MM.1S (cell line): Measurements from ENCODE around the gene KCNG2.

Experiments used
- DNase-seq: peaks from one replicate; pipeline ENCODE4 v3.0.0-alpha.2; 2015
- H2AFZ ChIP-seq: fragments of 300-600 bp; sonication (generic); 2 replicates; pipeline ENCODE4 v1.6.0; 2016; ENCODE audit warnings: antibody characterized with exemption, low read length
- H3F3A ChIP-seq: fragments of 300-600 bp; sonication (generic); 2 replicates; pipeline ENCODE4 v1.6.1; 2016; ENCODE audit warnings: mild to moderate bottlenecking, antibody characterized with exemption, low read length, moderate library complexity, mixed read lengths; ENCODE audit not compliant: insufficient read depth
- H3K27ac ChIP-seq: fragments of 300-600 bp; sonication (generic); 2 replicates; pipeline ENCODE4 v1.5.1; 2016; ENCODE audit warnings: mild to moderate bottlenecking, low read length
- H3K27me3 ChIP-seq: fragments of 300-600 bp; sonication (generic); replicated peaks from 2 replicates; pipeline ENCODE4 v1.6.0; 2016; ENCODE audit warnings: low read length; ENCODE audit not compliant: insufficient read depth
- H3K36me3 ChIP-seq: fragments of 300-600 bp; sonication (generic); replicated peaks from 2 replicates; pipeline ENCODE4 v1.6.1; 2016; ENCODE audit warnings: mild to moderate bottlenecking, low read length, mixed read lengths; ENCODE audit not compliant: insufficient read depth
- H3K4me1 ChIP-seq: fragments of 300-600 bp; sonication (generic); 2 replicates; pipeline ENCODE4 v1.6.1; 2016; ENCODE audit warnings: low read length, mixed read lengths
- H3K4me2 ChIP-seq: fragments of 300-600 bp; sonication (generic); 2 replicates; pipeline ENCODE4 v1.6.0; 2016; ENCODE audit warnings: low read depth, low read length
- H3K4me3 ChIP-seq: fragments of 300-600 bp; sonication (generic); 2 replicates; pipeline ENCODE4 v1.5.1; 2016; ENCODE audit warnings: low read length, mixed read lengths
- H3K79me2 ChIP-seq: fragments of 300-600 bp; sonication (generic); 2 replicates; pipeline ENCODE4 v1.6.1; 2016; ENCODE audit warnings: mixed run types, low read length, mixed read lengths
- H3K9ac ChIP-seq: fragments of 300-600 bp; sonication (generic); 2 replicates; pipeline ENCODE4 v1.6.1; 2016; ENCODE audit warnings: low read length, mixed read lengths
- H3K9me2 ChIP-seq: fragments of 300-600 bp; sonication (generic); replicated peaks from 2 replicates; pipeline ENCODE4 v1.6.1; 2016; ENCODE audit warnings: mild to moderate bottlenecking, low read length, mixed read lengths; ENCODE audit not compliant: insufficient read depth
- H3K9me3 ChIP-seq: fragments of 300-600 bp; sonication (generic); replicated peaks from 2 replicates; pipeline ENCODE4 v1.6.1; 2016; ENCODE audit warnings: mild to moderate bottlenecking, low read length, mixed read lengths; ENCODE audit not compliant: insufficient read depth
- H4K20me1 ChIP-seq: fragments of 300-600 bp; sonication (generic); 2 replicates; pipeline ENCODE4 v1.6.1; 2016; ENCODE audit warnings: mild to moderate bottlenecking, low read length, moderate library complexity, mixed read lengths; ENCODE audit not compliant: insufficient read depth
- EZH2 ChIP-seq: fragments of 300-600 bp; sonication (generic); optimal IDR thresholded peaks from 2 replicates; pipeline ENCODE3; 2017; ENCODE audit warnings: low read depth, mild to moderate bottlenecking, antibody characterized with exemption, low read length, mixed read lengths
- EZH2phosphoT487 ChIP-seq: fragments of 300-600 bp; sonication (generic); IDR thresholded peaks from 2 replicates; pipeline ENCODE4 v1.6.1; 2018; ENCODE audit warnings: antibody characterized with exemption, low read length
- TF ChIP-seq, protein P1 (sequence below): fragments of 300-600 bp; sonication (generic); IDR thresholded peaks from 2 replicates; pipeline ENCODE4 v1.5.1; 2016; ENCODE audit warnings: antibody characterized with exemption, low read length, mixed read lengths

KCNG2 gene

DNA sequence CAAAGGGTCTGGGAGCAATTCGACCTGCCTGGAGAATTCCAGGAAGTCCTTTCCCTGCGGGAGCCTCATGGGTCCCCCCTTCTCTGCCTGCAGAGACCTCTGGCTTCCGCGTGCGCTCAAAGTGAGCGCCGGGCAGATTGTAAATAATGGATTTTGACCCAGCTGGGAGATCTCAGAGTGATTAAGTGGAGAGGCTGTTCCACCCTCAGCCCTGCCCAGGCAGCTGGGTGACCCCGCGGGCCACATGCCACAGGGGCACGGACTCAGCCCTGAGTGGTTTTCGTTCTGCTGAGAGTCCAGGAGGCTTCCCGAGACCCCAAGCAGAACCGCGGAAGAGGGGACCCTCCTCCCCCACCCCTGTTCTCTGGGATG, 1.2 kb downstream of the KCNG2 start:
- no peaks in the 10 kb centered on the region for H3K4me1 ChIP-seq
- no peaks in the 10 kb centered on the region for H3K9me3 ChIP-seq
- H3K9me2 ChIP-seq: no peaks in the 10 kb centered on the region
- DNase-seq: no peak
- H3K36me3 ChIP-seq: no peaks in the 10 kb centered on the region
- H3K79me2 ChIP-seq: no peaks in the 10 kb centered on the region
- H3F3A ChIP-seq: no peaks in the 10 kb centered on the region
- no peak for TF ChIP-seq EZH2
- no peak for TF ChIP-seq EZH2phosphoT487
- H3K27me3 ChIP-seq: no peaks in the 10 kb centered on the region
- no peak overlapping the region for H3K27ac ChIP-seq
- H4K20me1 ChIP-seq: no peaks in the 10 kb centered on the region
- H2AFZ ChIP-seq: no peak overlapping the region
- H3K4me3 ChIP-seq: no peak overlapping the region
- H3K4me2 ChIP-seq: no peak overlapping the region
- H3K9ac ChIP-seq: no peak overlapping the region

DNA sequence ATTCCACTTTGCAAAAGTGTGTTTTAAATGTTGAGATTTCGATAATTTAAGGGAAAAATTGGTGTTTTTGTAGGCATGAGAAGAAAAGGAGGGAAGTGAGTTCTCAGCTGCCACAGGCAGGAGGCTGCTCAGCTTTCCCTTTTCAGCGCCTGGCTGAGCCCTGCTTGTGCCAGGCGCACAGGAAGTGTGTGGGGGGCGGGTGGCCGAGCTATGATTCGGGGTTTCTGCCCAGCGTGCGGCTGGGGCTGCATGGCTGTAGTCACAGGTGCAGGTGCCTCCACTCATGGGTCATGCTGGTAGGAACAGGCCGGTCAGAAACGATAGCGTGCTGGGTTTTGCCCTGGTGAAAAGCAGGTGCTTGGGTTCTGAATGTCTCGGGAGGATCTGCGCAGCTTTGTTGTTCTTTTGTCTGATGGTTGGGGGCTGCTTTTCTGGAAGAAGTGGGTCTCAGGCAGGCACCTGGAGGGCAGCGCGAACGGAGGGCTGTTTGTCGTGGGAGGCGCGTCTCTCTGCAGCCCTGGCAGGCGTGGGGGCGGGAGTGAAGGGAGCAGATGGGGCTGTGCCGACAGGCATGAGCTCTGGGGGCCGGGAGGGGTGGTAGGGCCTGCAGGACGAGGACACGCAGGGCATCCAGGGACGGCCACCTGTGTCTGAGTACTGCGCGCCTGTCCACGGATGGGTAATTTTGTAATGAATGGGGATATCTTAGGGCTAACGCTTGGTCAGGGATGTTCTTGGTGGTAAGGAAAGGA, 2.1 kb downstream of the KCNG2 start:
- TF ChIP-seq, protein P1, sequence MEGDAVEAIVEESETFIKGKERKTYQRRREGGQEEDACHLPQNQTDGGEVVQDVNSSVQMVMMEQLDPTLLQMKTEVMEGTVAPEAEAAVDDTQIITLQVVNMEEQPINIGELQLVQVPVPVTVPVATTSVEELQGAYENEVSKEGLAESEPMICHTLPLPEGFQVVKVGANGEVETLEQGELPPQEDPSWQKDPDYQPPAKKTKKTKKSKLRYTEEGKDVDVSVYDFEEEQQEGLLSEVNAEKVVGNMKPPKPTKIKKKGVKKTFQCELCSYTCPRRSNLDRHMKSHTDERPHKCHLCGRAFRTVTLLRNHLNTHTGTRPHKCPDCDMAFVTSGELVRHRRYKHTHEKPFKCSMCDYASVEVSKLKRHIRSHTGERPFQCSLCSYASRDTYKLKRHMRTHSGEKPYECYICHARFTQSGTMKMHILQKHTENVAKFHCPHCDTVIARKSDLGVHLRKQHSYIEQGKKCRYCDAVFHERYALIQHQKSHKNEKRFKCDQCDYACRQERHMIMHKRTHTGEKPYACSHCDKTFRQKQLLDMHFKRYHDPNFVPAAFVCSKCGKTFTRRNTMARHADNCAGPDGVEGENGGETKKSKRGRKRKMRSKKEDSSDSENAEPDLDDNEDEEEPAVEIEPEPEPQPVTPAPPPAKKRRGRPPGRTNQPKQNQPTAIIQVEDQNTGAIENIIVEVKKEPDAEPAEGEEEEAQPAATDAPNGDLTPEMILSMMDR: no peak
- no peak for TF ChIP-seq EZH2
- no peak for TF ChIP-seq EZH2phosphoT487

DNA sequence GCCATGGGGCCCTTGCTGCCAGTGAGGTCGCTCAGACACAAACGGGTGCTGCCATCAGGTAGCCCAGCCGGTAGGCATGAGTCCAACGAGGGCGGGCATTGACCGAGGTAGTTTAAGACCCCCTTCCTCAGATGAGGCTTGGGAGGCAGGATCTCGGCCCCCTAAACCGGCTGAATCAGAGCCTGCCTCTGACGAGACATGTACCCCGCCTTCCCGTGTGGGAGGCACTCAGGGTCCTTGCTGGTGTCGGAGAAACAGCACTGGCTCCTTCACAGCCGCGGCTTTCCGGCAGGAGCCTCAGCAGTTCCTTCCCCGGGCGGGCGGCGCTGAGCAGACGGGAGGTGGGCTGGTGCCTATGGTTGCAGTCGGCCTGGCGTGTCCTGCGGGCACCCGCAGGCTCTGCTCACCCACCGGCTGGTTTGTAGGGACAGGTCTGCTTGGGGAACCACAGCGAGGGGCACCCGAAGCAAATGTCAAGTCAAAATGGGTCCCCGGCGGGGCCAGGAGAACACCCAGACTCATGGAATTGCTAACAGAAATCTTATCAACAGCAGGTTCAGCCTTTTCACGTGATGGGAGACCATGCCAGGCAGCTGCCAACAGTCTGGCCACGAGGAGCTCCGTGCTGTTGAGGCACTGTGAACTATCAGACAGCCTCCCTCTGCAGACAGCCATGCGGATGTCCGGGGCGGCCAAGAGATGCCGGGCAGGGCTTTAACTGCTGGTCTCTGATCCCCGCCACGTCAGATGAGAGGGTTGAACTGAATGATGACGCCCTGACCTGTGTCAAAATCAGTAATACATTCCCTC, 2.8 kb downstream of the KCNG2 start:
- Histone ChIP-seq H3K79me2 (no peaks in the 10 kb centered on the region), H3K27ac (no peak overlapping the region), H3K4me3 (no peak overlapping the region), H2AFZ (no peak overlapping the region), H4K20me1 (no peaks in the 10 kb centered on the region), H3K27me3 (no peaks in the 10 kb centered on the region), H3K36me3 (no peaks in the 10 kb centered on the region), H3K4me1 (no peaks in the 10 kb centered on the region), H3K4me2 (no peak overlapping the region), H3K9ac (no peak overlapping the region), H3F3A (no peaks in the 10 kb centered on the region), H3K9me3 (no peaks in the 10 kb centered on the region), H3K9me2 (no peaks in the 10 kb centered on the region)
- TF ChIP-seq, protein P1: no peak
- TF ChIP-seq EZH2phosphoT487 (no peak), EZH2 (no peak)
- no peak for DNase-seq

More for the DNA sequence above, 2.1 kb downstream of the KCNG2 start:
- H3K9me3 ChIP-seq: no peaks in the 10 kb centered on the region
- H3K27ac ChIP-seq: no peak overlapping the region
- no peak for DNase-seq
- no peak overlapping the region for H2AFZ ChIP-seq
- no peaks in the 10 kb centered on the region for H3F3A ChIP-seq
- no peak overlapping the region for H3K9ac ChIP-seq
- no peaks in the 10 kb centered on the region for H4K20me1 ChIP-seq
- H3K79me2 ChIP-seq: no peaks in the 10 kb centered on the region
- H3K36me3 ChIP-seq: no peaks in the 10 kb centered on the region
- no peak overlapping the region for H3K4me2 ChIP-seq
- H3K27me3 ChIP-seq: no peaks in the 10 kb centered on the region
- H3K4me3 ChIP-seq: no peak overlapping the region
- H3K9me2 ChIP-seq: no peaks in the 10 kb centered on the region
- no peaks in the 10 kb centered on the region for H3K4me1 ChIP-seq
